HCT116 (cell line): ENCODE results near the gene PHF5A. TPM values are rescaled to one million over a fixed set of nuclear protein-coding genes. Genes with fewer than 3 reads are reported as not detected.

Experiments
- ATAC-seq: fragments of 200-7000 bp; cut with Tn5 transposase; 2 replicates; pipeline ENCODE4 v1.9.1; 2020; ENCODE audit warnings: mild to moderate bottlenecking, moderate library complexity
- BruUV-seq: library from RNA; stranded (reverse); fragments of 400-500 nt; replicated peaks from 2 replicates; lab custom pipeline; 2021; lab: Mats Ljungman, UMichigan
- CTCF ChIA-PET: fragments of 300-600 bp; sonication (Branson Sonifier 250); formaldehyde crosslinking; loops from one replicate; lab custom pipeline; 2021; ENCODE audit warnings: antibody characterized with exemption; lab: Charles Lee
- POLR2A ChIA-PET: fragments of 300-600, 350-600 bp; sonication (Branson Sonifier 250); formaldehyde crosslinking; loops from one replicate; lab custom pipeline; 2021; ENCODE audit warnings: antibody characterized with exemption; lab: Charles Lee
- RAD21 ChIA-PET, 2 experiments: fragments of 300-600 bp; sonication (Branson Sonifier 250); formaldehyde crosslinking; loops; one replicate each; lab custom pipeline; 2023; ENCODE audit warnings: low total read pairs in 2 of 2; ENCODE audit not compliant: uncharacterized antibody in 2 of 2, unreplicated experiment in 2 of 2, low non-redundant PET in 1 of 2; lab: Charles Lee
- DNase-seq: peaks from one replicate; pipeline ENCODE4 v3.0.0-alpha.2; 2010; ENCODE audit warnings: low read depth, low spot score
- H2AFZ ChIP-seq: fragments of 200-600 bp; shearing (Covaris generic), sonication (generic); 2 replicates; pipeline ENCODE4 v1.6.1; 2017; ENCODE audit warnings: low read depth, mixed run types, mixed read lengths, antibody characterized with exemption, low read length; ENCODE audit not compliant: poor library complexity, severe bottlenecking
- H3K27ac ChIP-seq: 2 replicates; pipeline ENCODE4 v1.5.1; 2012; ENCODE audit warnings: low read depth, low read length
- H3K27me3 ChIP-seq: fragments of 200-600 bp; sonication (generic); 2 replicates; pipeline ENCODE4 v1.6.1; 2016; ENCODE audit warnings: mixed run types, low read length, mixed read lengths; ENCODE audit not compliant: insufficient read depth
- H3K36me3 ChIP-seq, 2 experiments: fragments of 200-500 bp in 1 of 2; fragments of 200-600 bp in 1 of 2; sonication (Bioruptor generic) in 1 of 2; sonication (generic) in 1 of 2; 2 replicates each; pipeline versions ENCODE4 v1.5.1 to v1.6.1; 2014 to 2016; ENCODE audit warnings: low read length in 2 of 2, inconsistent platforms in 1 of 2, mixed read lengths in 1 of 2, mixed run types in 1 of 2; ENCODE audit not compliant: insufficient read depth in 2 of 2, control insufficient read depth in 1 of 2
- H3K4me1 ChIP-seq, 2 experiments: fragments of 200-600 bp in 1 of 2; sonication (generic) in 1 of 2; 2 replicates each; pipeline versions ENCODE4 v1.5.1 to v1.6.1; 2012 to 2017; ENCODE audit warnings: low read length in 2 of 2, inconsistent platforms in 1 of 2, mild to moderate bottlenecking in 1 of 2, mixed read lengths in 1 of 2, mixed run types in 1 of 2, moderate library complexity in 1 of 2; ENCODE audit not compliant: insufficient read depth in 2 of 2, control insufficient read depth in 1 of 2
- H3K4me2 ChIP-seq: fragments of 200-600 bp; sonication (generic); 2 replicates; pipeline ENCODE4 v1.6.1; 2017; ENCODE audit warnings: mixed run types, low read length, mixed read lengths
- H3K4me3 ChIP-seq, 2 experiments: fragments of 200-600 bp in 1 of 2; sonication (generic) in 1 of 2; replicated peaks in 1 of 2; 2 replicates each; pipeline ENCODE4 v1.5.1; 2011 to 2016; ENCODE audit warnings: low read length in 2 of 2, control low read depth in 1 of 2, low read depth in 1 of 2, mild to moderate bottlenecking in 1 of 2, mixed read lengths in 1 of 2, mixed run types in 1 of 2
- H3K79me2 ChIP-seq: fragments of 200-600 bp; sonication (generic); 2 replicates; pipeline ENCODE4 v1.6.1; 2017; ENCODE audit warnings: mild to moderate bottlenecking, mixed run types, low read length, moderate library complexity, mixed read lengths; ENCODE audit not compliant: insufficient read depth
- H3K9ac ChIP-seq: fragments of 200-600 bp; sonication (generic); 2 replicates; pipeline ENCODE4 v1.6.1; 2016; ENCODE audit warnings: low read length, mixed read lengths
- H3K9me2 ChIP-seq: fragments of 200-600 bp; sonication (generic), shearing (Covaris generic); 2 replicates; pipeline ENCODE4 v1.6.1; 2017; ENCODE audit warnings: mixed run types, mild to moderate bottlenecking, moderate library complexity; ENCODE audit not compliant: insufficient read depth
- H3K9me3 ChIP-seq, 2 experiments: fragments of 200-500 bp in 1 of 2; fragments of 200-600 bp in 1 of 2; sonication (Bioruptor generic) in 1 of 2; sonication (generic) in 1 of 2; 2 replicates each; pipeline ENCODE4 v1.6.1; 2014 to 2017; ENCODE audit warnings: low read length in 2 of 2, mixed read lengths in 2 of 2, inconsistent platforms in 1 of 2, low read depth in 1 of 2, mild to moderate bottlenecking in 1 of 2, mixed run types in 1 of 2, moderate library complexity in 1 of 2; ENCODE audit not compliant: control insufficient read depth in 1 of 2, insufficient read depth in 1 of 2
- H4K20me1 ChIP-seq: fragments of 200-600 bp; sonication (generic), shearing (Covaris generic); 2 replicates; pipeline ENCODE4 v1.6.1; 2017; ENCODE audit warnings: mixed run types, mild to moderate bottlenecking, moderate library complexity; ENCODE audit not compliant: insufficient read depth
- CBX3 ChIP-seq: IDR thresholded peaks from 2 replicates; pipeline ENCODE4 v1.6.1; 2012; ENCODE audit warnings: low read depth
- EGR1 ChIP-seq: IDR thresholded peaks from 2 replicates; pipeline ENCODE4 v1.6.1; 2012; ENCODE audit warnings: low read depth
- EZH2 ChIP-seq: fragments of 200-600 bp; sonication (generic); IDR thresholded peaks from 2 replicates; pipeline ENCODE4 v1.6.1; 2017; ENCODE audit warnings: antibody characterized with exemption, mixed run types
- FOSL1 ChIP-seq: IDR thresholded peaks from 2 replicates; pipeline ENCODE4 v1.6.1; 2012; ENCODE audit warnings: low read depth
- POLR2AphosphoS5 ChIP-seq: IDR thresholded peaks from 2 replicates; pipeline ENCODE4 v1.6.1; 2011; ENCODE audit warnings: mild to moderate bottlenecking, low read depth, low read length, moderate library complexity
- RAD21 ChIP-seq: IDR thresholded peaks from 2 replicates; pipeline ENCODE4 v1.6.1; 2012; ENCODE audit warnings: low read depth, mild to moderate bottlenecking
- SIN3A ChIP-seq: IDR thresholded peaks from 2 replicates; pipeline ENCODE4 v1.6.1; 2012; ENCODE audit warnings: low read depth
- SP1 ChIP-seq: IDR thresholded peaks from 2 replicates; pipeline ENCODE4 v1.6.1; 2012; ENCODE audit warnings: low read depth
- SRF ChIP-seq: IDR thresholded peaks from 2 replicates; pipeline ENCODE4 v1.6.1; 2012; ENCODE audit warnings: low read depth
- TCF7L2 ChIP-seq: IDR thresholded peaks from 2 replicates; pipeline ENCODE4 v1.7.0; 2011; ENCODE audit warnings: borderline replicate concordance, inconsistent platforms; ENCODE audit not compliant: insufficient read depth, insufficient read length; ENCODE audit errors: extremely low read depth
- YY1 ChIP-seq: IDR thresholded peaks from 2 replicates; pipeline ENCODE4 v1.6.1; 2011; ENCODE audit warnings: low read length, low read depth, moderate library complexity, mild to moderate bottlenecking; ENCODE audit not compliant: insufficient replicate concordance; ENCODE audit errors: extremely low read depth
- intact Hi-C: fragments of 100-400 bp; cut with micrococcal nuclease; formaldehyde crosslinking; loops from 2 replicates; pipeline ENCODE4 v1.10.0; 2022
- total RNA-seq: library from RNA; stranded (reverse); gene quantifications from one replicate; pipeline ENCODE4 v1.2.1, GENCODE V29; 2021; ENCODE audit not compliant: unreplicated experiment
- TF ChIP-seq, protein P1 (sequence below), 3 experiments: fragments of 200-600 bp in 1 of 3; sonication (generic) in 1 of 3; IDR thresholded peaks in 2 of 3; conservative IDR thresholded peaks in 1 of 3; 2 replicates each; pipeline ENCODE4 v1.5.1; 2012 to 2017; ENCODE audit warnings: low read depth in 2 of 3, low read length in 2 of 3, antibody characterized with exemption in 1 of 3, borderline replicate concordance in 1 of 3, control low read depth in 1 of 3, mild to moderate bottlenecking in 1 of 3, mixed read lengths in 1 of 3, mixed run types in 1 of 3, moderate library complexity in 1 of 3; ENCODE audit not compliant: insufficient read depth in 1 of 3
- TF ChIP-seq, protein P2 (sequence below): IDR thresholded peaks from 2 replicates; pipeline ENCODE4 v1.6.1; 2012

Gene PHF5A
- total RNA-seq, 1 experiment from 2014 or later: 86.0 TPM

DNA sequence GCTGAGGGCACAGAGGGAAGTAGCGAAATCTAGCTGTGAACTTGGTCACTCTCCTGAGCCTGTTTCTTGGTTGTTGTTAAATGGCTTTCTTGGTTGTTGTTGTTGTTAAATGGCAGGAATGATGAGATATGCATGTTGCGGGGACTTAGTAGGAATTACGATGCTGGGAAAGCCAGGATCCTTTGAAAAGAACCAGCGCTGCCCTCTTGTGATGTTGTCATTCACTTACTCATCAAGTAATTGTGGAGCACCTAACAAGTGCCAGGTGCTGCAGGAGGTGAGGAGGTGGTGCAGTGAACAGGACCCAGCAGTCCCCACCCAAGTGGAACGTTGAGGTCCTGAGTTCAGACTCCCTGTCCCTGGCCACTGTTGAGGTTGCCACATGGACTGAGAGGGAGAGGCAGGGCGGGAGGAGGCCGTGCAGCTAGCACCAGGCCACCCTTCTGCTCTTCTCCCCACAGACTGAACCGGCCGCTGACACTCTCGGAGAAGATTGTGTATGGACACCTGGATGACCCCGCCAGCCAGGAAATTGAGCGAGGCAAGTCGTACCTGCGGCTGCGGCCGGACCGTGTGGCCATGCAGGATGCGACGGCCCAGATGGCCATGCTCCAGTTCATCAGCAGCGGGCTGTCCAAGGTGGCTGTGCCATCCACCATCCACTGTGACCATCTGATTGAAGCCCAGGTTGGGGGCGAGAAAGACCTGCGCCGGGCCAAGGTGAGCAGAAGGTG lies 39.0 kb upstream of the PHF5A start:
- peaks cover 4 to 13% of the 10 kb centered on the region in 2 experiments for H3K36me3 ChIP-seq
- no peak overlapping the region for H2AFZ ChIP-seq
- H4K20me1 ChIP-seq: no peaks in the 10 kb centered on the region
- no peaks in the 10 kb centered on the region for H3K9me3 ChIP-seq
- no peak overlapping the region for H3K4me2 ChIP-seq
- RAD21 ChIA-PET: no interaction called here
- no peak for DNase-seq
- H3K27ac ChIP-seq: no peak overlapping the region
- H3K4me1 ChIP-seq: peaks cover 12 to 14% of the 10 kb centered on the region in 2 experiments
- H3K4me3 ChIP-seq: no peak overlapping the region
- no peak overlapping the region for H3K9ac ChIP-seq
- no peaks in the 10 kb centered on the region for H3K9me2 ChIP-seq
- BruUV-seq: no TSS peak
- POLR2A ChIA-PET: no interaction called here
- no peak for TF ChIP-seq YY1
- TF ChIP-seq, protein P1, sequence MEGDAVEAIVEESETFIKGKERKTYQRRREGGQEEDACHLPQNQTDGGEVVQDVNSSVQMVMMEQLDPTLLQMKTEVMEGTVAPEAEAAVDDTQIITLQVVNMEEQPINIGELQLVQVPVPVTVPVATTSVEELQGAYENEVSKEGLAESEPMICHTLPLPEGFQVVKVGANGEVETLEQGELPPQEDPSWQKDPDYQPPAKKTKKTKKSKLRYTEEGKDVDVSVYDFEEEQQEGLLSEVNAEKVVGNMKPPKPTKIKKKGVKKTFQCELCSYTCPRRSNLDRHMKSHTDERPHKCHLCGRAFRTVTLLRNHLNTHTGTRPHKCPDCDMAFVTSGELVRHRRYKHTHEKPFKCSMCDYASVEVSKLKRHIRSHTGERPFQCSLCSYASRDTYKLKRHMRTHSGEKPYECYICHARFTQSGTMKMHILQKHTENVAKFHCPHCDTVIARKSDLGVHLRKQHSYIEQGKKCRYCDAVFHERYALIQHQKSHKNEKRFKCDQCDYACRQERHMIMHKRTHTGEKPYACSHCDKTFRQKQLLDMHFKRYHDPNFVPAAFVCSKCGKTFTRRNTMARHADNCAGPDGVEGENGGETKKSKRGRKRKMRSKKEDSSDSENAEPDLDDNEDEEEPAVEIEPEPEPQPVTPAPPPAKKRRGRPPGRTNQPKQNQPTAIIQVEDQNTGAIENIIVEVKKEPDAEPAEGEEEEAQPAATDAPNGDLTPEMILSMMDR (IDR thresholded peaks at IDR 0.05 in 2 of 3, conservative IDR thresholded peaks at IDR 0.05 in 1 of 3; ENCODE audit: borderline replicate concordance in 1 of 3, insufficient read depth in 1 of 3, low read depth in 2 of 3, low read length in 2 of 3): no peak
- no peak for TF ChIP-seq EZH2
- TF ChIP-seq, protein P2, sequence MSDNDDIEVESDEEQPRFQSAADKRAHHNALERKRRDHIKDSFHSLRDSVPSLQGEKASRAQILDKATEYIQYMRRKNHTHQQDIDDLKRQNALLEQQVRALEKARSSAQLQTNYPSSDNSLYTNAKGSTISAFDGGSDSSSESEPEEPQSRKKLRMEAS: no peak
- no peak for TF ChIP-seq POLR2AphosphoS5
- no peak for TF ChIP-seq CBX3
- TF ChIP-seq SRF: no peak
- no peak for TF ChIP-seq EGR1
- no peak for TF ChIP-seq SP1
- TF ChIP-seq TCF7L2: no peak
- TF ChIP-seq FOSL1: no peak
- TF ChIP-seq RAD21: no peak
- TF ChIP-seq SIN3A: no peak
- H3K79me2 ChIP-seq: peaks cover 18% of the 10 kb centered on the region
- ATAC-seq: no peak
- CTCF ChIA-PET: no interaction called here
- no peaks in the 10 kb centered on the region for H3K27me3 ChIP-seq
- intact Hi-C loops: no loop called here
